K562 treated with DMSO at 1 percent for 48 hours (cell line): ENCODE data around the gene TNPO2. TPM values are rescaled to one million over a fixed set of nuclear protein-coding genes. Genes with fewer than 3 reads are reported as not detected.

ENCODE experiments used
- total RNA-seq: library from RNA; unstranded; fragments of 300-600 nt; gene quantifications from 2 replicates; pipeline ENCODE4 v1.2.3, GENCODE V29; 2022; ENCODE audit warnings: low replicate concordance; ENCODE audit errors: extremely low read depth

The TNPO2 gene
- total RNA-seq: 258 TPM in 1 of 2 replicates, not detected in the other

GRCh38 chr19:12723641-12724426 is at the start of gene TNPO2:
TSS of gene TNPO2 (minus strand) at chr19:12723932. CDS start at chr19:12720977, 2,955 bp downstream.

GRCh38 chr19:12751635-12752034 is 27.9 kb upstream of the TNPO2 start, which contains the start of gene BEST2:
TSS of gene BEST2 (plus strand) at chr19:12751791. CDS start at chr19:12752593, 802 bp downstream.

GRCh38 chr19:12736995-12737834 is 13.5 kb upstream of the TNPO2 start, which contains the start of gene GET3:
TSS of gene GET3 (plus strand) at chr19:12737497. CDS start at chr19:12737506, 9 bp downstream.

GRCh38 chr19:12696366-12697335 is 27.1 kb downstream of the TNPO2 start, which contains the start of gene FBXW9:
TSS of gene FBXW9 (minus strand) at chr19:12696631. CDS start at chr19:12696581, 50 bp downstream.

GRCh38 chr19:12687496-12688196 is 36.1 kb downstream of the TNPO2 start, which contains the start of gene GNG14:
TSS of gene GNG14 (plus strand) at chr19:12687998. CDS start at chr19:12688049, 51 bp downstream.

GRCh38 chr19:12681074-12681987 is 42.4 kb downstream of the TNPO2 start, which contains the start of gene DHPS:
TSS of gene DHPS (minus strand) at chr19:12681880. CDS start at chr19:12681766, 114 bp downstream.

GRCh38 chr19:12666265-12667048 is 57.3 kb downstream of the TNPO2 start, which contains the start of the genes MAN2B1 and WDR83:
TSS of gene MAN2B1 (minus strand) at chr19:12666742. CDS start at chr19:12666701, 41 bp downstream.
TSS of gene WDR83 (plus strand) at chr19:12666807. CDS start at chr19:12669791, 2,984 bp downstream.

Other genes with a start within 250 kb of the TNPO2 start
- gene ZNF709, start 239.1 kb downstream of the TNPO2 start, total RNA-seq: not detected in 2 replicates
- not detected in 2 replicates for gene ZNF564, start 172.4 kb downstream of the TNPO2 start, total RNA-seq
- not detected in 2 replicates for gene ZNF490, start 113.1 kb downstream of the TNPO2 start, total RNA-seq
- not detected in 2 replicates for gene ZNF791, start 113.0 kb downstream of the TNPO2 start, total RNA-seq
- not detected in 2 replicates for gene MAN2B1, start 57.2 kb downstream of the TNPO2 start, total RNA-seq
- gene WDR83, start 57.1 kb downstream of the TNPO2 start, total RNA-seq: not detected in 2 replicates
- gene DHPS, start 42.1 kb downstream of the TNPO2 start, total RNA-seq: not detected in 2 replicates
- not detected in 2 replicates for gene GNG14, start 35.9 kb downstream of the TNPO2 start, total RNA-seq
- gene FBXW9, start 27.3 kb downstream of the TNPO2 start, total RNA-seq: not detected in 2 replicates
- not detected in 2 replicates for gene TRIR, start 10.8 kb upstream of the TNPO2 start, total RNA-seq
- gene GET3, start 13.6 kb upstream of the TNPO2 start, total RNA-seq: not detected in 2 replicates
- not detected in 2 replicates for gene BEST2, start 27.9 kb upstream of the TNPO2 start, total RNA-seq
- gene HOOK2, start 51.6 kb upstream of the TNPO2 start, total RNA-seq: not detected in 2 replicates
- not detected in 2 replicates for gene JUNB, start 67.6 kb upstream of the TNPO2 start, total RNA-seq
- 1,339 TPM in 1 of 2 replicates, not detected in the other for gene PRDX2, start 77.9 kb upstream of the TNPO2 start, total RNA-seq
- gene THSD8, start 78.1 kb upstream of the TNPO2 start, total RNA-seq: not detected in 2 replicates
- not detected in 2 replicates for gene RNASEH2A, start 82.7 kb upstream of the TNPO2 start, total RNA-seq
- gene RTBDN, start 110.6 kb upstream of the TNPO2 start, total RNA-seq: not detected in 2 replicates
- gene MAST1, start 114.6 kb upstream of the TNPO2 start, total RNA-seq: not detected in 2 replicates
- not detected in 2 replicates for gene DNASE2, start 157.5 kb upstream of the TNPO2 start, total RNA-seq
- not detected in 2 replicates for gene KLF1, start 163.3 kb upstream of the TNPO2 start, total RNA-seq
- gene GCDH, start 167.2 kb upstream of the TNPO2 start, total RNA-seq: not detected in 2 replicates
- not detected in 2 replicates for gene SYCE2, start 195.4 kb upstream of the TNPO2 start, total RNA-seq
- gene FARSA, start 209.8 kb upstream of the TNPO2 start, total RNA-seq: 986 TPM in 1 of 2 replicates, not detected in the other
- gene CALR, start 214.7 kb upstream of the TNPO2 start, total RNA-seq: 227 and 730 TPM in 2 replicates
- gene RAD23A, start 221.9 kb upstream of the TNPO2 start, total RNA-seq: not detected in 2 replicates
- gene GADD45GIP1, start 233.3 kb upstream of the TNPO2 start, total RNA-seq: not detected in 2 replicates
- not detected in 2 replicates for gene DAND5, start 245.6 kb upstream of the TNPO2 start, total RNA-seq